HUDEP-2 (cell line): ENCODE results near the gene LPAR3.

ENCODE experiments used
- DNase-seq, 76 experiments: peaks; one replicate each; lab custom pipeline; 2025; ENCODE audit not compliant: unreplicated experiment in 76 of 76; lab: John Stamatoyannopoulos, UW

Gene LPAR3

GRCh38 chr1:84833194-84833593 lies 59.8 kb downstream of the LPAR3 start:
- DNase-seq = no peak

- DNase-seq = no peak
Observed at GRCh38 chr1:84830136-84830535, 62.9 kb downstream of the LPAR3 start.

GRCh38 chr1:84827976-84828375 lies 65.0 kb downstream of the LPAR3 start:
- DNase-seq = no peak

- no peak for DNase-seq
Observed at GRCh38 chr1:84827555-84827954, 65.5 kb downstream of the LPAR3 start.

- no peak for DNase-seq
Observed at GRCh38 chr1:84825161-84825560, 67.8 kb downstream of the LPAR3 start.

- no peak for DNase-seq
Observed at GRCh38 chr1:84823991-84824390, 69.0 kb downstream of the LPAR3 start.

- no peak for DNase-seq
Observed at GRCh38 chr1:84823511-84823910, 69.5 kb downstream of the LPAR3 start.

- no peak for DNase-seq
Observed at GRCh38 chr1:84810343-84810742, 82.7 kb downstream of the LPAR3 start.

- DNase-seq = no peak
Observed at GRCh38 chr1:84809023-84809422, 84.0 kb downstream of the LPAR3 start.

GRCh38 chr1:84803604-84804003 lies 89.4 kb downstream of the LPAR3 start:
- no peak for DNase-seq

- no peak for DNase-seq
Observed at GRCh38 chr1:84802567-84803232, 90.3 kb downstream of the LPAR3 start.

GRCh38 chr1:84800090-84801073 lies 92.6 kb downstream of the LPAR3 start:
- DNase-seq = no peak

- DNase-seq = no peak
Observed at GRCh38 chr1:84797603-84798002, 95.4 kb downstream of the LPAR3 start.

- no peak for DNase-seq
Observed at GRCh38 chr1:84795966-84796600, 96.9 kb downstream of the LPAR3 start.

GRCh38 chr1:84795213-84795612 lies 97.8 kb downstream of the LPAR3 start:
- no peak for DNase-seq

- no peak for DNase-seq
Observed at GRCh38 chr1:84792421-84792820, 100.6 kb downstream of the LPAR3 start.

- no peak for DNase-seq
Observed at GRCh38 chr1:84789014-84789413, 104.0 kb downstream of the LPAR3 start.

- no peak for DNase-seq
Observed at GRCh38 chr1:84785271-84786036, 107.6 kb downstream of the LPAR3 start.

GRCh38 chr1:84782881-84783280 lies 110.1 kb downstream of the LPAR3 start:
- DNase-seq = no peak

- peak in 60 of 76 experiments; percentile 4 to 70 (median 38) for DNase-seq
Observed at GRCh38 chr1:84781946-84782771, 110.8 kb downstream of the LPAR3 start.
